ENCODE data around the gene TAF11L8. TPM values are rescaled to one million over a fixed set of nuclear protein-coding genes. Genes with fewer than 3 reads are reported as not detected.
A peak's percentile ranks its signal among the peaks of the same experiment; 100 is the strongest.

Gene TAF11L8
- total and polyA plus RNA-seq, 2 donors (not counting 3 experiments of a cell fraction or from before 2014, with no cell fraction given): not detected

DNA sequence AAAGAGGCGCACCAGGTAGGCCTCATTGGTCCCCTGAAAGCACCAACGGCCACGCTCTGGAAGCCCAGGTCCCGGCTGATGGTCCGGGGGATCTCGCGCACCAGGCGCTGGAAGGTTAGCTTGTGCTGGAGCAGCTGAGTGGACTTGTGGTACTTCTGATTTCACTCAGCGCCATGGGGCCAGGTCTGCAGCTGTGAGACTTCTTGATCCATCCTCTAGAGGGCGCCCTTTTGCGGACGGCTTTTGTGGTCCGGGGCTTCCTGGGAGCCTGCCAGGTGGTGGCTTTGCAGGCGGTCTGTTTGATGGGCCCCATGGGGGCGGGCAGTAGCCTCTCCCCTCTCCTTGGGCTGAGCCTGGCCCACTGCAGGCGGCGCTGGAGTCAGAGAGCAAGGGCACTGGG is 29.9 kb upstream of the TAF11L8 start:
- Histone ChIP-seq H3K9me3 (replicated peaks; ENCODE audit: control insufficient read depth, insufficient read depth, low read length) (no peaks in the 10 kb centered on the region), H3K36me3 (ENCODE audit: control insufficient read depth in 2 of 2, extremely low read depth in 1 of 2, insufficient read depth in 2 of 2, low read length in 2 of 2) (no peaks in the 10 kb centered on the region), H3K4me2 (ENCODE audit: insufficient read depth, low read length) (no peak overlapping the region), H2AFZ (ENCODE audit: low read depth, low read length) (no peak overlapping the region), H3K9me1 (replicated peaks; ENCODE audit: control insufficient read depth, extremely low read depth, insufficient read depth, low read length) (no peaks in the 10 kb centered on the region), H3K9ac (replicated peaks; ENCODE audit: extremely low read depth, insufficient read depth, low read length) (no peak overlapping the region), H3K4me3 (replicated peaks in 1 of 3; ENCODE audit: insufficient read depth in 1 of 3, low read depth in 1 of 3, low read length in 3 of 3) (no peak overlapping the region), H3K27ac (ENCODE audit: insufficient read depth, low read depth, low read length) (no peak overlapping the region), H4K20me1 (replicated peaks; ENCODE audit: control insufficient read depth, extremely low read depth, insufficient read depth, low read length) (no peaks in the 10 kb centered on the region), H3K4me1 (ENCODE audit: control insufficient read depth, extremely low read depth, insufficient read depth, low read length) (no peaks in the 10 kb centered on the region), H3K27me3 (ENCODE audit: control insufficient read depth in 2 of 2, insufficient read depth in 2 of 2, low read length in 2 of 2) (no peaks in the 10 kb centered on the region), H3K79me2 (ENCODE audit: control insufficient read depth, insufficient read depth, low read length) (no peaks in the 10 kb centered on the region)
- no peak for TF ChIP-seq MYC (IDR thresholded peaks at IDR 0.05; ENCODE audit: low read depth, low read length)
- TF ChIP-seq, protein P1, sequence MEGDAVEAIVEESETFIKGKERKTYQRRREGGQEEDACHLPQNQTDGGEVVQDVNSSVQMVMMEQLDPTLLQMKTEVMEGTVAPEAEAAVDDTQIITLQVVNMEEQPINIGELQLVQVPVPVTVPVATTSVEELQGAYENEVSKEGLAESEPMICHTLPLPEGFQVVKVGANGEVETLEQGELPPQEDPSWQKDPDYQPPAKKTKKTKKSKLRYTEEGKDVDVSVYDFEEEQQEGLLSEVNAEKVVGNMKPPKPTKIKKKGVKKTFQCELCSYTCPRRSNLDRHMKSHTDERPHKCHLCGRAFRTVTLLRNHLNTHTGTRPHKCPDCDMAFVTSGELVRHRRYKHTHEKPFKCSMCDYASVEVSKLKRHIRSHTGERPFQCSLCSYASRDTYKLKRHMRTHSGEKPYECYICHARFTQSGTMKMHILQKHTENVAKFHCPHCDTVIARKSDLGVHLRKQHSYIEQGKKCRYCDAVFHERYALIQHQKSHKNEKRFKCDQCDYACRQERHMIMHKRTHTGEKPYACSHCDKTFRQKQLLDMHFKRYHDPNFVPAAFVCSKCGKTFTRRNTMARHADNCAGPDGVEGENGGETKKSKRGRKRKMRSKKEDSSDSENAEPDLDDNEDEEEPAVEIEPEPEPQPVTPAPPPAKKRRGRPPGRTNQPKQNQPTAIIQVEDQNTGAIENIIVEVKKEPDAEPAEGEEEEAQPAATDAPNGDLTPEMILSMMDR (IDR thresholded peaks at IDR 0.05; ENCODE audit: extremely low read depth in 1 of 2, insufficient read depth in 1 of 2, low read depth in 1 of 2, low read length in 2 of 2): peak in 1 of 2 donors; percentile 6
- no peak for DNase-seq (ENCODE audit: low read depth, low spot score)
- intact Hi-C loops (cut with micrococcal nuclease): no loop called here
- dilution Hi-C loops (cut with MboI; ENCODE audit: extremely low pct_ligation_motif_present, low sequenced_read_pairs): no loop called here
- POLR2A ChIA-PET: no interaction called here
- BruUV-seq (replicated peaks): no TSS peak
- no peak for FAIRE-seq
- CTCF ChIA-PET: no interaction called here

DNA sequence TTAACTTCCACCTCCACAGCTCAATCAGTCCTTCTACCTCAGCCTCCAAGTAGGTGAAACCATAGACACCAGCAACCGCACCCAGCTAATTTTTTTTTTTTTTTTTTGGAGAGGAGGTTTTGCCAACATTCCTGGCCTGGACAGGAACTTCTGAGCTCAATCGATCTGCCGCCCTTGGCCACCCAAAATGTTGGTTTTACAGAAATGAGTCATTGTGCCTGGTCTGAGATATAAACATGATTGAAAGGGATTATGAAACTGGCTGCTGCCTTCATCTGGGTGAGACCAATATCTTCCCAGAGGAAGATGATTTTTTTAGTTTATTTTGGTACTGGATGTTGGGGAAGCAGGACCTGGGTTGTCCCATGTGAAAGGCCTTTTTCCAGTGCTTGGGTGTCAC is 28.6 kb upstream of the TAF11L8 start:
- FAIRE-seq (no peak), DNase-seq (ENCODE audit: low read depth, low spot score) (no peak)
- Histone ChIP-seq H3K4me3 (replicated peaks in 1 of 3; ENCODE audit: insufficient read depth in 1 of 3, low read depth in 1 of 3, low read length in 3 of 3) (no peak overlapping the region), H3K36me3 (ENCODE audit: control insufficient read depth in 2 of 2, extremely low read depth in 1 of 2, insufficient read depth in 2 of 2, low read length in 2 of 2) (no peaks in the 10 kb centered on the region), H3K27me3 (ENCODE audit: control insufficient read depth in 2 of 2, insufficient read depth in 2 of 2, low read length in 2 of 2) (no peaks in the 10 kb centered on the region), H3K9me3 (replicated peaks; ENCODE audit: control insufficient read depth, insufficient read depth, low read length) (no peaks in the 10 kb centered on the region), H3K79me2 (ENCODE audit: control insufficient read depth, insufficient read depth, low read length) (no peaks in the 10 kb centered on the region), H2AFZ (ENCODE audit: low read depth, low read length) (no peak overlapping the region), H3K4me2 (ENCODE audit: insufficient read depth, low read length) (no peak overlapping the region), H4K20me1 (replicated peaks; ENCODE audit: control insufficient read depth, extremely low read depth, insufficient read depth, low read length) (no peaks in the 10 kb centered on the region), H3K9ac (replicated peaks; ENCODE audit: extremely low read depth, insufficient read depth, low read length) (no peak overlapping the region), H3K27ac (ENCODE audit: insufficient read depth, low read depth, low read length) (no peak overlapping the region), H3K9me1 (replicated peaks; ENCODE audit: control insufficient read depth, extremely low read depth, insufficient read depth, low read length) (no peaks in the 10 kb centered on the region), H3K4me1 (ENCODE audit: control insufficient read depth, extremely low read depth, insufficient read depth, low read length) (no peaks in the 10 kb centered on the region)
- ChIA-PET POLR2A (no interaction called here), CTCF (no interaction called here)
- dilution Hi-C loops (cut with MboI; ENCODE audit: extremely low pct_ligation_motif_present, low sequenced_read_pairs): no loop called here
- TF ChIP-seq GATA2 (IDR thresholded peaks at IDR 0.05; ENCODE audit: insufficient read depth, insufficient read length, low read depth, low read length) (no peak), MYC (IDR thresholded peaks at IDR 0.05; ENCODE audit: low read depth, low read length) (no peak)
- TF ChIP-seq, protein P2, sequence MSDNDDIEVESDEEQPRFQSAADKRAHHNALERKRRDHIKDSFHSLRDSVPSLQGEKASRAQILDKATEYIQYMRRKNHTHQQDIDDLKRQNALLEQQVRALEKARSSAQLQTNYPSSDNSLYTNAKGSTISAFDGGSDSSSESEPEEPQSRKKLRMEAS (IDR thresholded peaks at IDR 0.05; ENCODE audit: insufficient read depth, insufficient read length): no peak
- TF ChIP-seq, protein P1 (IDR thresholded peaks at IDR 0.05; ENCODE audit: extremely low read depth in 1 of 2, insufficient read depth in 1 of 2, low read depth in 1 of 2, low read length in 2 of 2): no peak
- intact Hi-C loops (cut with micrococcal nuclease): no loop called here
- BruUV-seq (replicated peaks): no TSS peak
